ENCODE results near the gene LMF2.

DNA sequence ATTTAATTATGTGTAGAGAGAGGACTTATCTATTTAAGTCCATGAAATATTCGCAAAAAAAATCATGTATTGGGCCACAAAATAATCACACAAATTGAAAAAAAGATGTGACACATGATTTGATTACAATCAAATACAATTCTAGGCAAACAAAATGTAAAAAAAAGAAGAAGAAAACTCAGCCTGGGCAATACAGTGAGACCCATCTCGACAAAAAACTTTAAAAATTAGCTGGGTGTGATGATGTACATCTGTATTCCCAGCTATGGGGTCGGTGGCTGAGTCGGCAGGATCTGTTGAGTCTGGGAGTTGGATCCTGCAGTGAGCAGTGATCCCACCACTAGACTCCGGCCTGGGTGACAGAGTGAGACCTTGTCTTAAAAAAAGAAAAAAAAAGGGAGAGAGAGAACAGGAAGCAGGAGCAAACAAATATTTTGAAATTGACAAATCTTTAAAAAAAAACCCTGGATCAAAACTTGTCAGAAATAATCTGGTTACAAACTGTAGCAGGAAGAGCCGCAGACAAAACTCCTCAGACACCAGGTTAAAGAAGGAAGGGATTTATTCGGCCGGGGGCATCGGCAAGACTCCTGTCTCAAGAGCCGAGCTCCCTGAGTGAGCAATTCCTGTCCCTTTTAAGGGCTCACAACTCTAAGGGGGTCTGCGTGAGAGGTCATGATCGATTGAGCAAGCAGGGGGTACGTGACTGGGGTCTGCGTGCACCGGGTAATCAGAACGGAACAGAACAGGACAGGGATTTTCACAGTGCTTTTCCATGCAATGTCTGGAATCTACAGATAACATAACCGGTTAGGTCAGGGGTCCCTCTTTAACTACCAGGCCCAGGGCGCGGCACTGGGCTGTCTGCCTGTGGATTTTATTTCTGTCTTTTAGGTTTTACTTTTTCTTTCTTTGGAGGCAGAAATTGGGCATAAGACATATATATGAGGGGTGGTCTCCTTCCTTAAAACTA is 25.6 kb upstream of the LMF2 start:
- TF ChIP-seq, protein P1, sequence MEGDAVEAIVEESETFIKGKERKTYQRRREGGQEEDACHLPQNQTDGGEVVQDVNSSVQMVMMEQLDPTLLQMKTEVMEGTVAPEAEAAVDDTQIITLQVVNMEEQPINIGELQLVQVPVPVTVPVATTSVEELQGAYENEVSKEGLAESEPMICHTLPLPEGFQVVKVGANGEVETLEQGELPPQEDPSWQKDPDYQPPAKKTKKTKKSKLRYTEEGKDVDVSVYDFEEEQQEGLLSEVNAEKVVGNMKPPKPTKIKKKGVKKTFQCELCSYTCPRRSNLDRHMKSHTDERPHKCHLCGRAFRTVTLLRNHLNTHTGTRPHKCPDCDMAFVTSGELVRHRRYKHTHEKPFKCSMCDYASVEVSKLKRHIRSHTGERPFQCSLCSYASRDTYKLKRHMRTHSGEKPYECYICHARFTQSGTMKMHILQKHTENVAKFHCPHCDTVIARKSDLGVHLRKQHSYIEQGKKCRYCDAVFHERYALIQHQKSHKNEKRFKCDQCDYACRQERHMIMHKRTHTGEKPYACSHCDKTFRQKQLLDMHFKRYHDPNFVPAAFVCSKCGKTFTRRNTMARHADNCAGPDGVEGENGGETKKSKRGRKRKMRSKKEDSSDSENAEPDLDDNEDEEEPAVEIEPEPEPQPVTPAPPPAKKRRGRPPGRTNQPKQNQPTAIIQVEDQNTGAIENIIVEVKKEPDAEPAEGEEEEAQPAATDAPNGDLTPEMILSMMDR (conservative IDR thresholded peaks at IDR 0.05; ENCODE audit: low read length): no peak
- TF ChIP-seq EZH2phosphoT487 (IDR thresholded peaks at IDR 0.05; ENCODE audit: borderline replicate concordance, low read depth, low read length): no peak

Measured in OCI-LY7 (cell line).